Lower leg skin (tissue), 3 donors: Measurements from ENCODE around the gene ZNF444.

Experiments
- POLR2A ChIP-seq, 2 donors: fragments of 450-650 bp; IDR thresholded peaks; one replicate each; pipeline ENCODE4 v1.6.1; 2016 to 2017; ENCODE audit warnings: antibody characterized with exemption in 2 of 2, mild to moderate bottlenecking in 1 of 2, moderate library complexity in 1 of 2
- TF ChIP-seq, protein P1 (sequence below), 3 donors: fragments of 450-650 bp; IDR thresholded peaks; one replicate each; pipeline ENCODE4 v1.5.1; 2016; ENCODE audit warnings: antibody characterized with exemption in 3 of 3, mild to moderate bottlenecking in 3 of 3, moderate library complexity in 2 of 3

DNA sequence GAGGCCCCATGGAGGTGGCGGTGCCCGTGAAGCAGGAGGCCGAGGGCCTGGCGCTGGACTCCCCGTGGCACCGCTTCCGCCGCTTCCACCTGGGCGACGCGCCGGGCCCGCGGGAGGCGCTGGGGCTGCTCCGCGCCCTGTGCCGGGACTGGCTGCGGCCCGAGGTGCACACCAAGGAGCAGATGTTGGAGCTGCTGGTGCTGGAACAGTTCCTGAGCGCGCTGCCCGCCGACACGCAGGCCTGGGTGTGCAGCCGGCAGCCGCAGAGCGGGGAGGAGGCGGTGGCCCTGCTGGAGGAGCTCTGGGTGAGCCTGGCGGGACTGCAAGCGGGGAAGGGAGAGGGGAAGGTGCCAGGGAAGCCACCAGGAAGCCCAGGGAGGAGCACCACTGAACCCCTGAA, 5.8 kb downstream of the ZNF444 start:
- no peak for TF ChIP-seq POLR2A (IDR thresholded peaks at IDR 0.05)
- TF ChIP-seq, protein P1, sequence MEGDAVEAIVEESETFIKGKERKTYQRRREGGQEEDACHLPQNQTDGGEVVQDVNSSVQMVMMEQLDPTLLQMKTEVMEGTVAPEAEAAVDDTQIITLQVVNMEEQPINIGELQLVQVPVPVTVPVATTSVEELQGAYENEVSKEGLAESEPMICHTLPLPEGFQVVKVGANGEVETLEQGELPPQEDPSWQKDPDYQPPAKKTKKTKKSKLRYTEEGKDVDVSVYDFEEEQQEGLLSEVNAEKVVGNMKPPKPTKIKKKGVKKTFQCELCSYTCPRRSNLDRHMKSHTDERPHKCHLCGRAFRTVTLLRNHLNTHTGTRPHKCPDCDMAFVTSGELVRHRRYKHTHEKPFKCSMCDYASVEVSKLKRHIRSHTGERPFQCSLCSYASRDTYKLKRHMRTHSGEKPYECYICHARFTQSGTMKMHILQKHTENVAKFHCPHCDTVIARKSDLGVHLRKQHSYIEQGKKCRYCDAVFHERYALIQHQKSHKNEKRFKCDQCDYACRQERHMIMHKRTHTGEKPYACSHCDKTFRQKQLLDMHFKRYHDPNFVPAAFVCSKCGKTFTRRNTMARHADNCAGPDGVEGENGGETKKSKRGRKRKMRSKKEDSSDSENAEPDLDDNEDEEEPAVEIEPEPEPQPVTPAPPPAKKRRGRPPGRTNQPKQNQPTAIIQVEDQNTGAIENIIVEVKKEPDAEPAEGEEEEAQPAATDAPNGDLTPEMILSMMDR (IDR thresholded peaks at IDR 0.05): no peak
